GM12872 (cell line): ENCODE measurements around the gene MT3.

Source experiments
- TF ChIP-seq, protein P1 (sequence below): IDR thresholded peaks from 3 replicates; pipeline ENCODE4 v1.5.1; 2011; ENCODE audit warnings: low read depth, mild to moderate bottlenecking, low read length, moderate library complexity; ENCODE audit not compliant: insufficient read depth

MT3 gene

DNA sequence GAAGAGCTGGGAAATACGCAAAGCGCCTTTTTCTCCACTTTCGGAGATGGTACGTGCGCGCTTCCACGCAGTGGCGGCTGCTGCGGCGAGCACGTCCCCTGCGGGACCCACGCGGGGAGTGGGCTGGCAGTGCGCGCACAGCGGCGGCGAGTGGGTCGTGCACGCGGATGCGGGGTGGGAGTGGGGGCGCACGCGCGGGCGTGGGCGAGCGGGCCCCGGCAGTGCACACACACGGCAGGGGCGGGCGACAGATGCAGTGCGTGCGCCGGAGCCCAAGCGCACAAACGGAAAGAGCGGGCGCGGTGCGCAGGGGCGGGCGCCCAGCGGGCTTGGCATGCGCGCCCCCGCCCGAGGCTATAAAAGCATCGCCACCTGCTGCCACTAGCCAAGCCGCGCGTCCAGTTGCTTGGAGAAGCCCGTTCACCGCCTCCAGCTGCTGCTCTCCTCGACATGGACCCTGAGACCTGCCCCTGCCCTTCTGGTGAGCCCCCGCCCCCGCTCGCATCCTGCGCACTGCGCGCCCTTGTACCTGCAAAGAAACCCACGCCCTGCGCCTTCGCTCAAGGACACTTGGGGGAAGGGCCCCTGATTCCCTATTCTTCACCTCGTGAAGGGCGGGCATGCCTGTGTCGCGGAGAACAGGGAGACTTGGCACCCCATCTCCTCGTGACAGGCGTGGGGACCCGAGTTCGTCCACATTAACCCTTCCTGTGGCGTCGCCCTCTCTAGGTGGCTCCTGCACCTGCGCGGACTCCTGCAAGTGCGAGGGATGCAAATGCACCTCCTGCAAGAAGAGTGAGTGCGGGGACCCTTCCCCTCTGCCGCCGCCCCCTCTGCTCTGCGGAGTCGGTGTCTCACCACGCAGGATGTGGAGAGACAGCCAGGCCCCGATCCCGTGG is at the start of gene MT3:
Gene MT3 (plus strand): TSS at position 388 of the 899 bp plus-strand sequence. CDS start 63 bp downstream, at position 451.
- TF ChIP-seq, protein P1, sequence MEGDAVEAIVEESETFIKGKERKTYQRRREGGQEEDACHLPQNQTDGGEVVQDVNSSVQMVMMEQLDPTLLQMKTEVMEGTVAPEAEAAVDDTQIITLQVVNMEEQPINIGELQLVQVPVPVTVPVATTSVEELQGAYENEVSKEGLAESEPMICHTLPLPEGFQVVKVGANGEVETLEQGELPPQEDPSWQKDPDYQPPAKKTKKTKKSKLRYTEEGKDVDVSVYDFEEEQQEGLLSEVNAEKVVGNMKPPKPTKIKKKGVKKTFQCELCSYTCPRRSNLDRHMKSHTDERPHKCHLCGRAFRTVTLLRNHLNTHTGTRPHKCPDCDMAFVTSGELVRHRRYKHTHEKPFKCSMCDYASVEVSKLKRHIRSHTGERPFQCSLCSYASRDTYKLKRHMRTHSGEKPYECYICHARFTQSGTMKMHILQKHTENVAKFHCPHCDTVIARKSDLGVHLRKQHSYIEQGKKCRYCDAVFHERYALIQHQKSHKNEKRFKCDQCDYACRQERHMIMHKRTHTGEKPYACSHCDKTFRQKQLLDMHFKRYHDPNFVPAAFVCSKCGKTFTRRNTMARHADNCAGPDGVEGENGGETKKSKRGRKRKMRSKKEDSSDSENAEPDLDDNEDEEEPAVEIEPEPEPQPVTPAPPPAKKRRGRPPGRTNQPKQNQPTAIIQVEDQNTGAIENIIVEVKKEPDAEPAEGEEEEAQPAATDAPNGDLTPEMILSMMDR, result no peak

GRCh38 chr16:56539656-56540055 is 49.7 kb upstream of the MT3 start:
- TF ChIP-seq, protein P1, result no peak

GRCh38 chr16:56542039-56542438 is 47.3 kb upstream of the MT3 start:
- TF ChIP-seq, protein P1, result no peak

GRCh38 chr16:56547120-56547948 is 42.0 kb upstream of the MT3 start:
- TF ChIP-seq, protein P1, result no peak

GRCh38 chr16:56547949-56548567 is 41.3 kb upstream of the MT3 start:
- TF ChIP-seq, protein P1, result no peak

- TF ChIP-seq, protein P1, result no peak
Measured at GRCh38 chr16:56549161-56549560, 40.2 kb upstream of the MT3 start.

DNA sequence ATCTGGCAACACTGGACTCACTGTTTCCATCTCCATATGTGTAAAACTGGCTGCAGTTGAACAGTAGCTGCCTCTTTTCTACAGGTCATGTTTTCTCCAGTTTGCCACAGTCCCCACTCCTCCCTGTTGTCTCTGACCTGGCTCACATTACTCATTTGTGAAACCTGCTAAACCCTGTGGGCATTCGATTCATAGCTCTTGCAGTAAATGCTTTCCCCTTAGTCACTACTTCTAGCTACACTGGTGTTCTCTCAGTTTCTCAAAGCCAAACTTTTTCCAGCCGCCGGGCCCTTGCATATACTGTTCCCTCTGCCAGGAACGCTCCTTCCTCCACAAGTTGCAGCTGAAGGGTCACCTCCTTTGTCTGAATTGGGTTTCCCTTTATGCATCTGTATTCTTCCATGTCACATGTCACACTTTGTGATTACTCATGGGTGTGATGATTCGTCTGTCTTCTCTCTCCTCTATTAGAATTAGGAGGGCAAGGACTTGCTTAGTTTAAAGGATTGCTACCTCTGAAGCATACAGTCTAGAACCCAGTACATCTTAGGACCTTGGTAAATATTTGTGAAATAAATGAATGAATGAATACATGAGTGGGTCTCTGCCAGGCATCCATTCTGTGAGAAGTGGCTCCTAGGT is 39.5 kb upstream of the MT3 start:
- TF ChIP-seq, protein P1, result no peak
